Astrocyte of the cerebellum (primary cell): Measurements from ENCODE around the gene PFKP.

Source experiments
- DNase-seq: peaks from one replicate; pipeline ENCODE4 v3.0.0-alpha.2; 2011; ENCODE audit warnings: low read depth
- H3K4me3 ChIP-seq: 2 replicates; pipeline ENCODE4 v1.5.1; 2011; ENCODE audit warnings: mild to moderate bottlenecking, low read depth, low read length, moderate library complexity
- CTCF ChIP-seq: IDR thresholded peaks from 2 replicates; pipeline ENCODE4 v1.5.1; 2012; ENCODE audit warnings: low read length, low read depth, moderate library complexity, mild to moderate bottlenecking; ENCODE audit errors: missing control alignments
- in situ Hi-C: cut with HindIII; loops from 2 replicates; pipeline ENCODE4 v1.10.0; 2017; ENCODE audit warnings: low sequenced_read_pairs

Gene PFKP

DNA sequence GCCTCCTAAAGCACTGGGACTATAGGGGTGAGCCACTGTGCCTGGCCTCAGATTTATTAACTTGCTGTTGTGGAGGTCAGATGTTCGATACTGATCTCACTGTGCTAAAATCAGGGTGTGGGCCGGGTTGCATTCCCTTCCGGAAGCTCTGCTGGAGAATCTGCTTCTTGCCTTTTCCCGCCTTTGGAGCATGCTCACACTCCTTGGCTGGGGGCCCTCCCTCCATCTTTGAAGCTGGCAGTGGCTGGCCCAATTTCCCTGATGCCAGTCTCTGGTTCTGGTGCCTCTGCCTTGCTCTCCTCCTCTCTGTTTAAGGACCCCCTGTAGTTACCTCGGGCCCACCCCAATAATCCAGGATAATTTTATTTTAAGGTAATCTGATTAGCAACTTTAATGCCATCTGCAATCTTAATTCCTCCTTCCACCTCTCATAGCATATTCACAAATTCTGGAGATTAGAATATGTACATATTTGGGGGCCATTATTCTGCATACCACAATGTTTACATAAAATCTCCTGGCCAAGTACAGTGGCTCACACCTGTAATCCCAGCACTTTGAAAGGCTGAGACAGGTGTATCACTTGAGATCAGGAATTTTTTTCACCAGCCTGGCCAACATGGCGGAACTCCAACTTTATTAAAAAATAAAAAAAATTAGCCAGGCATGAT, 113.1 kb downstream of the PFKP start:
- in situ Hi-C loops: no loop called here
- H3K4me3 ChIP-seq: no peak overlapping the region
- TF ChIP-seq CTCF: no peak
- DNase-seq: no peak

DNA sequence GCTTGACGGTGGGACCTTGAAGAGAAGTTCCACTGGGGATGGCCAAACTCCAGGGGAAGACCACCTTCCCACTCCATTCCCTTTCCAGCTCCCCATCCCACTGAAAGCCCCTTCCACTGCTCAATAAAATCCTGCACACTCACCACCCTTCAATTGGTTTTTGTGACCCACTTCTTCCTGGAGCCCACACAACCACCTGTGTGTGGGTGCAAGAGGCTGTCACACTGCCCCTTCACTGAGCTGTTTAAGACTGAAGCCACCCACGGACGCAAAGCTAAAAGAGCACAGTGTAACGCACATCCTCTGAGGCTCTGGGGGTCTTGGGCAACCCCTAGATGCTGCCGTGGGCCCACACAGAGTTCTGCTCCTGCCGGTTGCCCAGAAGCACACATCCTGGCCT, 118.0 kb downstream of the PFKP start:
- TF ChIP-seq CTCF: no peak
- no peak for DNase-seq
- H3K4me3 ChIP-seq: no peak overlapping the region
- in situ Hi-C loops: no loop called here

DNA sequence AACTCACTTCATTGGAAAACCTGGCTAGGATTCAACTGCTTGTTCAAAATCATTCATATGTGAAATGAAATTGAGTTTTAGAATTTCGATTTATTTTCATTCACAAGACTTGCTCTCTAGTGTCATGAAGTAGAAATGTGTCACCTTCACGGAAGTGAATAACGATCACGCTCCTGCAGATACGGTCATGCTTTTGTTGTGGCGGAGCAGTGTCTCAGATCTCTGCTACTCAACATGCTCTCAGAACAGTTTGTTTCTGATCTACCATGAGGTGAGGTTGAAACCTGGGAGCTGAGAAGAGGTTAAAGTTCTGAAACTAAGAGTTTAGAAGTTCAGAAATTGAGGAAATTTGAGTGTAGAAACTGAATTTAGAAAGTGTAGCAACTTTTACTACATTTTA, 119.0 kb downstream of the PFKP start:
- TF ChIP-seq CTCF: no peak
- DNase-seq: no peak
- no peak overlapping the region for H3K4me3 ChIP-seq
- in situ Hi-C loops: no loop called here
